ENCODE measurements around the gene SEMA3G.

SEMA3G gene

DNA sequence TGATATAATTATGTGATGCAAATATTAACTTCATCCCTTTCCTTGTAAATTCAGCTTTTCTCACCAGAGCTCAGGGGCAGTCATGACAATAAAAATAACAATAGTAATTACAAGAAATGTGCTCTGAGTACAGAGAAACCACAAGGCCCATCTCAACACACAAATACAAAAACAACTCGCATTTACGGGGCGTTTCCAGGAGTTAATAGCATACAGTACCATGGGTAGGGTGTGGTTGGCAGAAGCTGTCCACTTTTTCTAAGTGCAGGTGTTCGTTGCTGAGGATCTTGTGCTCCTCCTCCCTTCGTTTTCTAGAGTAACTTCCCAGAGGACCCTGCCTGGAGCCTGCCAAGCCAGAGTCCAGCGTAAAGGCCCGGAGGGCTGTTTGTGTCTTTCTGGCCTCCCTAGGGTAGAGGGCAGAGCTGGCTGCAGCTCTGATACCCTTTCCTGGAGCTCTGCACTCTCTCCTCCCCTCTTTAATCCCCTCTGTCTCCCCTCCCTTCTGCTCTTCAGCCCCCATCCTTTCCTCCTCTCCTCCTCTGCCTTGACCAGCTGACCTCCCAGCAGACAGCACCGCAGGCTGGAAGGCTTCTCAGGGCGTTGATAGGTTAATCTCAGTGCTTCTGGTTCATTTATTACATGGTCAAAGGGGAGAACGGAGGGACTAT is 11.4 kb downstream of the SEMA3G start:
- Histone ChIP-seq H2AFZ (ENCODE audit: low read length) (no peak overlapping the region), H3K9me2 (replicated peaks; ENCODE audit: low read depth, low read length) (no peaks in the 10 kb centered on the region), H4K20me1 (ENCODE audit: insufficient read depth, low read length, poor library complexity, severe bottlenecking) (no peaks in the 10 kb centered on the region), H3K27me3 (ENCODE audit: insufficient read depth, low read length, poor library complexity, severe bottlenecking) (no peaks in the 10 kb centered on the region), H3K4me1 (ENCODE audit: insufficient read depth, low read length, poor library complexity, severe bottlenecking) (no peaks in the 10 kb centered on the region), H3K9me3 (ENCODE audit: insufficient read depth, low read depth, low read length) (no peaks in the 10 kb centered on the region), H3K4me3 (ENCODE audit: low read length, poor library complexity, severe bottlenecking) (no peak overlapping the region), H3F3A (ENCODE audit: low read depth) (no peaks in the 10 kb centered on the region), H3K9ac (ENCODE audit: low read depth, low read length, poor library complexity, severe bottlenecking) (no peak overlapping the region), H3K36me3 (ENCODE audit: insufficient read depth, low read length) (no peaks in the 10 kb centered on the region), H3K79me2 (ENCODE audit: insufficient read depth, low read length) (no peaks in the 10 kb centered on the region), H3K4me2 (ENCODE audit: low read depth, low read length, poor library complexity, severe bottlenecking) (no peak overlapping the region)
- TF ChIP-seq, protein P1, sequence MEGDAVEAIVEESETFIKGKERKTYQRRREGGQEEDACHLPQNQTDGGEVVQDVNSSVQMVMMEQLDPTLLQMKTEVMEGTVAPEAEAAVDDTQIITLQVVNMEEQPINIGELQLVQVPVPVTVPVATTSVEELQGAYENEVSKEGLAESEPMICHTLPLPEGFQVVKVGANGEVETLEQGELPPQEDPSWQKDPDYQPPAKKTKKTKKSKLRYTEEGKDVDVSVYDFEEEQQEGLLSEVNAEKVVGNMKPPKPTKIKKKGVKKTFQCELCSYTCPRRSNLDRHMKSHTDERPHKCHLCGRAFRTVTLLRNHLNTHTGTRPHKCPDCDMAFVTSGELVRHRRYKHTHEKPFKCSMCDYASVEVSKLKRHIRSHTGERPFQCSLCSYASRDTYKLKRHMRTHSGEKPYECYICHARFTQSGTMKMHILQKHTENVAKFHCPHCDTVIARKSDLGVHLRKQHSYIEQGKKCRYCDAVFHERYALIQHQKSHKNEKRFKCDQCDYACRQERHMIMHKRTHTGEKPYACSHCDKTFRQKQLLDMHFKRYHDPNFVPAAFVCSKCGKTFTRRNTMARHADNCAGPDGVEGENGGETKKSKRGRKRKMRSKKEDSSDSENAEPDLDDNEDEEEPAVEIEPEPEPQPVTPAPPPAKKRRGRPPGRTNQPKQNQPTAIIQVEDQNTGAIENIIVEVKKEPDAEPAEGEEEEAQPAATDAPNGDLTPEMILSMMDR (conservative IDR thresholded peaks at IDR 0.05; ENCODE audit: low read length), result no peak
- no peak for TF ChIP-seq EZH2phosphoT487 (IDR thresholded peaks at IDR 0.05; ENCODE audit: borderline replicate concordance)

- TF ChIP-seq EZH2phosphoT487 (IDR thresholded peaks at IDR 0.05; ENCODE audit: borderline replicate concordance), result no peak
- TF ChIP-seq, protein P1 (conservative IDR thresholded peaks at IDR 0.05; ENCODE audit: low read length), result no peak
- H3K4me2 ChIP-seq (ENCODE audit: low read depth, low read length, poor library complexity, severe bottlenecking), result no peak overlapping the region
- H3K9ac ChIP-seq (ENCODE audit: low read depth, low read length, poor library complexity, severe bottlenecking), result no peak overlapping the region
- no peak overlapping the region for H3K4me3 ChIP-seq (ENCODE audit: low read length, poor library complexity, severe bottlenecking)
- no peaks in the 10 kb centered on the region for H3K9me3 ChIP-seq (ENCODE audit: insufficient read depth, low read depth, low read length)
- H3K27me3 ChIP-seq (ENCODE audit: insufficient read depth, low read length, poor library complexity, severe bottlenecking), result no peaks in the 10 kb centered on the region
- H2AFZ ChIP-seq (ENCODE audit: low read length), result no peak overlapping the region
- H3K9me2 ChIP-seq (replicated peaks; ENCODE audit: low read depth, low read length), result no peaks in the 10 kb centered on the region
- H3F3A ChIP-seq (ENCODE audit: low read depth), result no peaks in the 10 kb centered on the region
- H3K36me3 ChIP-seq (ENCODE audit: insufficient read depth, low read length), result no peaks in the 10 kb centered on the region
- H3K79me2 ChIP-seq (ENCODE audit: insufficient read depth, low read length), result no peaks in the 10 kb centered on the region
- no peaks in the 10 kb centered on the region for H4K20me1 ChIP-seq (ENCODE audit: insufficient read depth, low read length, poor library complexity, severe bottlenecking)
- no peaks in the 10 kb centered on the region for H3K4me1 ChIP-seq (ENCODE audit: insufficient read depth, low read length, poor library complexity, severe bottlenecking)
These were observed 12.2 kb downstream of the SEMA3G start for GRCh38 chr3:52432691-52433141.

- Histone ChIP-seq H3K4me1 (ENCODE audit: insufficient read depth, low read length, poor library complexity, severe bottlenecking) (no peaks in the 10 kb centered on the region), H3K27me3 (ENCODE audit: insufficient read depth, low read length, poor library complexity, severe bottlenecking) (no peaks in the 10 kb centered on the region), H3K9me3 (ENCODE audit: insufficient read depth, low read depth, low read length) (no peaks in the 10 kb centered on the region), H3K79me2 (ENCODE audit: insufficient read depth, low read length) (no peaks in the 10 kb centered on the region), H3F3A (ENCODE audit: low read depth) (no peaks in the 10 kb centered on the region), H3K9me2 (replicated peaks; ENCODE audit: low read depth, low read length) (no peaks in the 10 kb centered on the region), H4K20me1 (ENCODE audit: insufficient read depth, low read length, poor library complexity, severe bottlenecking) (no peaks in the 10 kb centered on the region), H3K4me3 (ENCODE audit: low read length, poor library complexity, severe bottlenecking) (no peak overlapping the region), H3K9ac (ENCODE audit: low read depth, low read length, poor library complexity, severe bottlenecking) (no peak overlapping the region), H3K36me3 (ENCODE audit: insufficient read depth, low read length) (no peaks in the 10 kb centered on the region), H2AFZ (ENCODE audit: low read length) (no peak overlapping the region), H3K4me2 (ENCODE audit: low read depth, low read length, poor library complexity, severe bottlenecking) (no peak overlapping the region)
- TF ChIP-seq, protein P1 (conservative IDR thresholded peaks at IDR 0.05; ENCODE audit: low read length), result no peak
- no peak for TF ChIP-seq EZH2phosphoT487 (IDR thresholded peaks at IDR 0.05; ENCODE audit: borderline replicate concordance)
These were observed 12.7 kb downstream of the SEMA3G start for GRCh38 chr3:52432225-52432624.

Data from Loucy (cell line).